ENCODE measurements around the gene CDC5L. TPM values are rescaled to one million over a fixed set of nuclear protein-coding genes. Genes with fewer than 3 reads are reported as not detected.

The CDC5L gene
- total RNA-seq, 4 donors from 2014 or later: 9.9 to 23.1 (median 15.3) TPM

DNA sequence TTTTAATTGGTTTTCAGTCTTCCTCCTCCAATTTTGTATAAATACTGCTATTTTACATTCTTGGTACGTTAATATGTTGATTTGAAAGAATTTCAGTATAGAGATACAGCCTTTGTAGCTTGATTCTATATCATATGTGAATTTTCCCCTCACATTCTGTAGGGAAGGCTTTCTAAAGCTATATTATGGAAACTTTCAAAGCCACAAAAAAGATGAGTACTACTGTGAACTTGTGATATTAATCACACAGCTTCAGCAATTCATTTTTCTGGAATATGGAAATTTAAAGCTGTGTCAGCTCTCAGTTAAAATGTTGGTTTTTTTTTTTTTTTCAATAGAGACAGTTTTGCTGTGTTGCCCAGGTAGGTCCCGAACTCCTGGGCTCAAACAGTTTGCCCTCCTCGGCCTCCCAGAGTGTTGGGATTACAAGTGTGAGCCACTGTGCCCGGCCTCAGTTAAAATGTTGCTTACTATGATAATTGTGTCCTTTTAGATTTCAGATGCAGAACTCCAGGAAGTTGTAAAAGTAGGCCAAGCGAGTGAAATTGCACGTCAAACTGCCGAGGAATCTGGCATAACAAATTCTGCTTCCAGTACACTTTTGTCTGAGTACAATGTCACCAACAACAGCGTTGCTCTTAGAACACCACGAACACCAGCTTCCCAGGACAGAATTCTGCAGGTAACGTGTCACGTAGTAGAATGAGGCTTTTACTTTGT, 20.6 kb downstream of the CDC5L start:
- Histone ChIP-seq H3K27ac (no peak overlapping the region), H3K36me3 (peaks cover 0 to 74% (median 3%) of the 10 kb centered on the region in 3 donors), H3K4me3 (no peak overlapping the region), H3K9me3 (no peaks in the 10 kb centered on the region), H3K4me1 (no peaks in the 10 kb centered on the region), H3K27me3 (no peaks in the 10 kb centered on the region)
- TF ChIP-seq CTCF (IDR thresholded peaks at IDR 0.05): no peak
- no peak for TF ChIP-seq POLR2A (IDR thresholded peaks at IDR 0.05)
- no peak for DNase-seq

GRCh38 chr6:44409207-44409794, 21.8 kb downstream of the CDC5L start:
- peaks cover 0 to 75% (median 3%) of the 10 kb centered on the region in 3 donors for H3K36me3 ChIP-seq
- no peak overlapping the region for H3K27ac ChIP-seq
- H3K4me1 ChIP-seq: no peaks in the 10 kb centered on the region
- DNase-seq: no peak
- H3K27me3 ChIP-seq: no peaks in the 10 kb centered on the region
- no peaks in the 10 kb centered on the region for H3K9me3 ChIP-seq
- TF ChIP-seq POLR2A (IDR thresholded peaks at IDR 0.05) (no peak), CTCF (IDR thresholded peaks at IDR 0.05) (no peak)
- no peak overlapping the region for H3K4me3 ChIP-seq

DNA sequence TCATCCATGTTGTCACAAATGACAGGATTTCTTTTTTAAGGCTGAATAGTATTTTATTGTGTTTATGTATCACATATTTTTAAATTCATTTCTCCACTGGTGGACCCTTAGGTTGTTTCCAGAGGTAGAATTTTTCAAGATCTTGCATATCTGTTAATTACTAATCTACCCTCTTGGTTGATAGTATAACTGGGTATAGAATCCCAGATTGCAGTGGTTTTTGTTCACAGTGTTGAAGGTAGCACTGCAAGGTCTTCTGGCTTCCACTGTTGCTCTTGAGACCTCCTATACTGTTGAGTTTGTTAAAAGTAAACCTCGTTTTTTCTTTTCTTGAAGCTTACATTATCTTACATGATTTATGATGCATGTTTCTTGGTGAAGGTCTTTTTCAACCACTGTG, 22.9 kb downstream of the CDC5L start:
- peaks cover 0 to 66% (median 3%) of the 10 kb centered on the region in 3 donors for H3K36me3 ChIP-seq

GRCh38 chr6:44411141-44411540, 23.6 kb downstream of the CDC5L start:
- no peak for DNase-seq
- Histone ChIP-seq H3K9me3 (no peaks in the 10 kb centered on the region), H3K27ac (no peak overlapping the region), H3K36me3 (peaks cover 0 to 66% (median 3%) of the 10 kb centered on the region in 3 donors), H3K4me3 (no peak overlapping the region), H3K27me3 (no peaks in the 10 kb centered on the region), H3K4me1 (peaks cover 0 to 8% (median 0%) of the 10 kb centered on the region in 4 donors)
- TF ChIP-seq POLR2A (IDR thresholded peaks at IDR 0.05): no peak
- no peak for TF ChIP-seq CTCF (IDR thresholded peaks at IDR 0.05)

More for the DNA sequence above, 22.9 kb downstream of the CDC5L start:
- no peak for TF ChIP-seq CTCF (IDR thresholded peaks at IDR 0.05)
- no peak for TF ChIP-seq POLR2A (IDR thresholded peaks at IDR 0.05)
- H3K27me3 ChIP-seq: no peaks in the 10 kb centered on the region
- no peak overlapping the region for H3K27ac ChIP-seq
- H3K4me3 ChIP-seq: no peak overlapping the region
- no peak for DNase-seq
- no peaks in the 10 kb centered on the region for H3K9me3 ChIP-seq
- H3K4me1 ChIP-seq: peaks cover 0 to under 1% (median 0%) of the 10 kb centered on the region in 4 donors

GRCh38 chr6:44415449-44415848, 27.9 kb downstream of the CDC5L start:
- Histone ChIP-seq H3K4me3 (no peak overlapping the region), H3K27me3 (no peaks in the 10 kb centered on the region), H3K9me3 (no peaks in the 10 kb centered on the region), H3K36me3 (peaks cover 0 to 56% (median 0%) of the 10 kb centered on the region in 3 donors), H3K4me1 (peaks cover 0 to 12% (median 0%) of the 10 kb centered on the region in 4 donors), H3K27ac (no peak overlapping the region)
- DNase-seq: no peak
- TF ChIP-seq CTCF (IDR thresholded peaks at IDR 0.05): no peak
- no peak for TF ChIP-seq POLR2A (IDR thresholded peaks at IDR 0.05)
